ENCODE measurements around the gene DLX4. TPM values are rescaled to one million over a fixed set of nuclear protein-coding genes. Genes with fewer than 3 reads are reported as not detected.

Gene DLX4
- total RNA-seq, 1 donor from 2014 or later, result 0.29 TPM

DNA sequence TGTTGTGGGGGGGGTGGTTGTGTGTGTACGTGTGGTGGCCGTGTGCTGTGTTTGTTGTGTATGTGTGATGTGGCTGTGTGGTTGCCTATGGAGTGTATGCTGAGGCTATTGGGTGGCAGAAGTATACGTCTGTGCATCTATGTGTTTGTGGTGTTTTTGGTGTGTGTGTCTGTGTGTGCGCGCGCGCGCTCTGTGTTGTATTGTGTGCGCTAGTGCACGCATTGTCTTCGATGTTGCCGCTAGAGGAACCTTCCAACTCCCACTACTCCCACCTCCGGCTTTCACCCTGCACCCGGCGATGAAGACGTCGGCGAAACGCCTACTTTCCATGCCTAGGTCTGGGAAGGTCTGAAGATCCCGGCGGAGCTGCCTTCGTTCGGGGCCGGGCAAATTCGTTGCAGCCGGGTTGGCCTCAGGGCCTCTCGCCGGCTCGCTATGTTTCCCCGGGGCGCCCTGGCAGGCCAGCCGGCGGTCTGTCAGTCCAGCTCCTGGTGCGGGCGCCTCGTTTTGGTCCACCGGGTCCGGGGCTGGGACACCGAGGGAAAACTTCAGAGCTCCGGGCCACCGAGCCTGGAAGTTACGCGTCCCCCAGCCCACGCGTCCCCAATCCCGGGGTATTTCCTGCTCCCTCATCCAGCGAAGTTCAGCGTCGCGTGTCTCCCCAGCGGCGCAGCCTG lies 5.2 kb upstream of the DLX4 start:
- no peak overlapping the region for H3K27ac Mint-ChIP-seq (ENCODE audit: unreplicated experiment)
- peaks cover 11% of the 10 kb centered on the region for H3K4me1 Mint-ChIP-seq (ENCODE audit: low read depth, unreplicated experiment)
- peaks cover 46% of the 10 kb centered on the region for H3K27me3 Mint-ChIP-seq (ENCODE audit: unreplicated experiment)
- no peak for TF ChIP-seq CTCF (IDR thresholded peaks at IDR 0.05; ENCODE audit: partially characterized antibody, unreplicated experiment)
- H3K9me3 Mint-ChIP-seq (ENCODE audit: unreplicated experiment), result peaks cover 9% of the 10 kb centered on the region
- H3K36me3 Mint-ChIP-seq (ENCODE audit: unreplicated experiment), result no peaks in the 10 kb centered on the region
- DNase-seq, result peak; percentile 60
- H3K4me3 Mint-ChIP-seq (ENCODE audit: unreplicated experiment), result peak overlapping the region; percentile 75

- H3K4me3 Mint-ChIP-seq (ENCODE audit: unreplicated experiment), result peak overlapping the region; percentile 75
- TF ChIP-seq CTCF (IDR thresholded peaks at IDR 0.05; ENCODE audit: partially characterized antibody, unreplicated experiment), result no peak
- no peak overlapping the region for H3K27ac Mint-ChIP-seq (ENCODE audit: unreplicated experiment)
- H3K27me3 Mint-ChIP-seq (ENCODE audit: unreplicated experiment), result peaks cover 48% of the 10 kb centered on the region
- peaks cover 9% of the 10 kb centered on the region for H3K9me3 Mint-ChIP-seq (ENCODE audit: unreplicated experiment)
- no peak for DNase-seq
- H3K4me1 Mint-ChIP-seq (ENCODE audit: low read depth, unreplicated experiment), result peaks cover 11% of the 10 kb centered on the region
- no peaks in the 10 kb centered on the region for H3K36me3 Mint-ChIP-seq (ENCODE audit: unreplicated experiment)
Observed at GRCh38 chr17:49964303-49964768, 4.7 kb upstream of the DLX4 start.

DNA sequence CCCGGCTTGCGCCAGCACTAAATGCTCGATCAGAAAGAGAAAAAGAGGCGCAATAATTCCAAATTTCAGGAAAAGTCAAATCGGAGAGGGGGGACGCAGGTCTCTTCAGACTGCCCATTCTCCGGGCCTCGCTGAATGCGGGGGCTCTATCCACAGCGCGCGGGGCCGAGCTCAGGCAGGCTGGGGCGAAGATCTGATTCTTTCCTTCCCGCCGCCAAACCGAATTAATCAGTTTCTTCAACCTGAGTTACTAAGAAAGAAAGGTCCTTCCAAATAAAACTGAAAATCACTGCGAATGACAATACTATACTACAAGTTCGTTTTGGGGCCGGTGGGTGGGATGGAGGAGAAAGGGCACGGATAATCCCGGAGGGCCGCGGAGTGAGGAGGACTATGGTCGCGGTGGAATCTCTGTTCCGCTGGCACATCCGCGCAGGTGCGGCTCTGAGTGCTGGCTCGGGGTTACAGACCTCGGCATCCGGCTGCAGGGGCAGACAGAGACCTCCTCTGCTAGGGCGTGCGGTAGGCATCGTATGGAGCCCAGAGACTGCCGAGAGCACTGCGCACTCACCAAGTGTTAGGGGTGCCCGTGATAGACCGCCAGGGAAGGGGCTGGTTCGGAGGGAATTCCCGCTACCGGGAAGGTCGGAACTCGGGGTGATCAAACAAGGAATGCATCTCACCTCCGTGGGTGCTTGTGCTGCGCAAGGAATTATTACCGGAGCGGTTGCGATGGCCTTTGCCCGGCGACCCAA lies 4.0 kb upstream of the DLX4 start:
- Mint-ChIP-seq H3K9me3 (ENCODE audit: unreplicated experiment) (peaks cover 9% of the 10 kb centered on the region), H3K27me3 (ENCODE audit: unreplicated experiment) (peaks cover 49% of the 10 kb centered on the region), H3K36me3 (ENCODE audit: unreplicated experiment) (no peaks in the 10 kb centered on the region), H3K27ac (ENCODE audit: unreplicated experiment) (no peak overlapping the region), H3K4me3 (ENCODE audit: unreplicated experiment) (peak overlapping the region; percentile 75), H3K4me1 (ENCODE audit: low read depth, unreplicated experiment) (peaks cover 11% of the 10 kb centered on the region)
- DNase-seq, result no peak
- no peak for TF ChIP-seq CTCF (IDR thresholded peaks at IDR 0.05; ENCODE audit: partially characterized antibody, unreplicated experiment)

DNA sequence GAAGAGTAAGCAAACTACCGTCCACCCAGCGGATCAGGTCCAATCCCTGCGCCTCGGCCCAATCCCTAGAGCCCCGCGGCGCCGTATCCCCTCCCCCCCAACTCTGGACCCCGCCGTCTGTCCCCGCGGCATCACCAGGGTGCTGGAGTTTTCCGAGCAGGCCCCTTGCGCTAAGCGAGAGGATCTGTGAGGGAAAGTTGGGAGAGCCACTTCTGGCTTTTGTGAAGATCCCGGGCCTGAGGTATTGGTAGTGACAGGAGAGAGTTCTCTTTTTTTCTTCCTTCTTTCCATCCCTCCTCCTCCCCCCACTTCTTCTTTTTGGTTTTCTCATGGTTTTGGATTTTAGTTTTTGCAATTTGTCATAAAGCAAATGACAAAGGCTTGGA lies 3.5 kb upstream of the DLX4 start:
- H3K27me3 Mint-ChIP-seq (ENCODE audit: unreplicated experiment), result peaks cover 49% of the 10 kb centered on the region
- no peak overlapping the region for H3K4me3 Mint-ChIP-seq (ENCODE audit: unreplicated experiment)
- no peak for DNase-seq
- H3K4me1 Mint-ChIP-seq (ENCODE audit: low read depth, unreplicated experiment), result peaks cover 11% of the 10 kb centered on the region
- H3K36me3 Mint-ChIP-seq (ENCODE audit: unreplicated experiment), result peaks cover 1% of the 10 kb centered on the region
- H3K27ac Mint-ChIP-seq (ENCODE audit: unreplicated experiment), result no peak overlapping the region
- no peak for TF ChIP-seq CTCF (IDR thresholded peaks at IDR 0.05; ENCODE audit: partially characterized antibody, unreplicated experiment)
- peaks cover 9% of the 10 kb centered on the region for H3K9me3 Mint-ChIP-seq (ENCODE audit: unreplicated experiment)

DNA sequence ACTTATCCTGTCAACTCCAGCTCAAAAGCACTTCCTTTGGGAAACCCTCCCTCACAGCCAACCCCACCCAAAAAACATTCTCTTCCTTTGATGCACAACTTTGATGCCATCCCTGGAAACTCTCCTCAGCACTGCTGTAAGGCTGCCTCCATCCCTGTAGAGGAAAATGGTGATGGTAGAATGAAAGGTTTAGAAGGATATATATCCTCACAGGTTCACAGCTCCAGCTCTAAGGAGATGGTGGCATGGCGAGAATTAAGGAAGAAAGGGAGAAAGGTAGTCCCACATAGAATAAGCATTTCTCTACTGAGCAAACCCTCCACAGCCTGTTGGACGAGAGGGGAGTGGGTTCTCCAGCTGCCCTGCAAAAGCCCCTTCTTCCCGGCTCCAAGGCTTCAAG lies 2.2 kb upstream of the DLX4 start:
- H3K9me3 Mint-ChIP-seq (ENCODE audit: unreplicated experiment), result peaks cover 7% of the 10 kb centered on the region
- peaks cover 16% of the 10 kb centered on the region for H3K4me1 Mint-ChIP-seq (ENCODE audit: low read depth, unreplicated experiment)
- H3K27ac Mint-ChIP-seq (ENCODE audit: unreplicated experiment), result no peak overlapping the region
- no peak for DNase-seq
- peaks cover 57% of the 10 kb centered on the region for H3K27me3 Mint-ChIP-seq (ENCODE audit: unreplicated experiment)
- H3K4me3 Mint-ChIP-seq (ENCODE audit: unreplicated experiment), result no peak overlapping the region
- no peak for TF ChIP-seq CTCF (IDR thresholded peaks at IDR 0.05; ENCODE audit: partially characterized antibody, unreplicated experiment)
- H3K36me3 Mint-ChIP-seq (ENCODE audit: unreplicated experiment), result peaks cover 4% of the 10 kb centered on the region

Data from glutamatergic neuron (in vitro differentiated cells).